Epithelial cell of prostate (primary cell): ENCODE measurements around the gene TRANK1.
A peak's percentile ranks its signal among the peaks of the same experiment; 100 is the strongest.

ENCODE experiments used
- DNase-seq: peaks from one replicate; pipeline ENCODE4 v3.0.0-alpha.2; 2011; ENCODE audit warnings: low read depth, low spot score
- H3K27ac ChIP-seq: fragments of 450-650 bp; 2 replicates; pipeline ENCODE4 v1.5.1; 2017; ENCODE audit warnings: mild to moderate bottlenecking

TRANK1 gene

DNA sequence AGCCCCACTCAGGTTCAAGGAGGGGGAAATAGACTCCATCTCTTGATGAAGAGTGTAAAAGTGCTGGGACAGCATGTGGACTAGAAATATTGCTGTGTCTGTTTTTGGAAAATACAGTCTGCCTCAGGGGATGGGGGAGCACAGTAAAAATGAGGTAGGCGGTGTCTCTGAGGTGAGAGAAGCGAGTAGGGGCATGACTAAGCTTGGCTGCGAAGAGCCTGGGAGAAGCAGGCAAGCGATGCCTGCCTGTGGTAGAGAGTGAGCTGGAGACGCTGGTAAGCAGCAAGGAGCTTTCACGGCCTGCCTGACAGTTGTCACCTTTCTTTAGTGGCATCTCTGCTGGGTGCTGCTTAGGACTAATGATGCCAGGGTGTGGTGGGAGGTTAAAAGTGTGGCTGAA lies 131.5 kb downstream of the TRANK1 start:
- peak; percentile 43 for DNase-seq
- H3K27ac ChIP-seq, result no peak overlapping the region

- no peak overlapping the region for H3K27ac ChIP-seq
- no peak for DNase-seq
Observed at GRCh38 chr3:36812240-36812639, 132.6 kb downstream of the TRANK1 start.

DNA sequence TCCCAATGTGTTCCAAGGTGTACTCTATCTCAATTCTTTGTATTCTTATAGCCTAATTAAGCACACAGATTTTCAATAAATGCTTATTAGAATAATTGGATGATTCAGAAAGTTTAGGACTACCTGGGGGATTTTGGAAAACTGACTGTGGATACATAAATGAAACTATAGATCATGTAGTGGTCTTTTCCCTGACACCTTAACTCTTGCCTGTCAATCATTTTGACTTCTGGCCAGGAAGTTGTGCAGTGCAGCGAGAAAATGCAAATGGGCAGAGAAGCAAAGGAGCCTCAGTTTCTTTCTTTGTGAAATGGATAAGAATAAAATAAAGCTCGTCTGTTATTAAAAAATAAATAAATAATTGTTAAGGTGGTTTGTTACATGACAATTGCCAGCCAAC lies 133.1 kb downstream of the TRANK1 start:
- DNase-seq, result no peak
- no peak overlapping the region for H3K27ac ChIP-seq

DNA sequence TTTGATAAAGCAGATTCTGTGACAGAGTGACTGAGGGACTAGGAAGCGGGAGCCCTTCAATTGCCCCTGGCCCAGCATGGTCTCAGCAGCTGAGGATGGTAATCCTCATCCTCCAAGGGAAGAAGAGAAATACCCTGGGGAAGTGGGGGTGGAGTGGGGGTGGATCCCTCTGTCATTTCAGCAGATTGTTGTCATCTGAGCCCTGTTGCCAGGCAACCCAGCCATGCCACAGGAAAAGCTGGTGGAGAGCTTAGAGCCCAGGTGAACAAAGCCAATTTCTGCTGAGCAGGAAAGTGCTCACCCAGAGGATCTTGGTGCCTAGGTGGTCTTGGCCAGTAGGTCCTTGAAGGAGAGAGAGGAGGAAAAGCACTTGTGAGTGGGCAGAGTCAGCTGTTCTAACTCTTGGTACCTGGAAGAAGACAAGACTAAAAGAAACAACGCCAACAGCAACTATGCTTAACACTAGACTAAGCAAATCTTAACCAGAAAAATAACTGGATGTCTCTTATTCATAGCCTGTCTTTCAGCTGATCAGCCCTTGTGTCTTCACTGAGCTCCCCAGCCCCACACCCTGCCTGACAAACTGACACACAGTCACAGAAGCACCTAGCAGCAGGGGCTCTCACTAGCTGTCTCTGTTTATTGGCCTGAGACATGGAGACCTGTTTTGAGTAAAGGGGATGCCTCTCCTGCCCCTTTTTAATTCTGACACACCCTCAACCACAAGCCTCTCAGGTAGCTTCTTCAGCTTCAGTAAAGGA lies 140.4 kb downstream of the TRANK1 start:
- H3K27ac ChIP-seq, result no peak overlapping the region
- no peak for DNase-seq

DNA sequence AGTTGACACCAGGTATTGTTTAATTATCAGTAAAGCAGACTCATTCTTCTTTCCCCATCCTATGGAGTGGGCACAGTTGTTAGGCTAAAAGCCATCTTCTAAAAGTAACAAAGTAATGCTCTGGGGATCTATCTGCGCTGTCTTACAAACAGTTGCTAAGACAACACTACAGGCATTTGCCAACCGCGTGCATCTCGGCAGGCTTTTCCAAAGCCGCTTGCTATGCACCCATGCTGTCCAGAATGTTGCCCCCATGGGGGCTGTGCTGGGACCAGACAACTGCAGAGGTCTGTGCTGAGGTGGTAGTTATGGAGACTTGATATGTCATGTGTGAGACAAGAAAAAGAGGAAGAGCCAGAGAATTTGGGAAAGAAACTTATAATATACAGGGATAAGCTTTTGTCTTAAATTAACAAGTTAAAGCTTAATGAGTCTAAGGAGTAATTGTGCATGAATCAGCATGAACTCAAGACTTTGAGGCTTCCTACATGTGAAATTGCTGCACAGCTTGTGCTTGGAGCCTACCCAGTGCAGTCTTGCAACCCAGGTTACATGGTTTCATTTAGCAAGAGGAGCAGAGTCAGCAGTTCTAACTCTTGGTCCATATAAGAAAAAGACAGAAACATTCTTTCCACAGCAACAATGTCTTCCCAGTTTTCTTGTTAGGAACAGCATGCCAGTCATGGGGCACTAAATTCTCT lies 141.6 kb downstream of the TRANK1 start:
- H3K27ac ChIP-seq, result no peak overlapping the region
- no peak for DNase-seq

- no peak overlapping the region for H3K27ac ChIP-seq
- no peak for DNase-seq
Observed at GRCh38 chr3:36800533-36801116, 144.2 kb downstream of the TRANK1 start.

DNA sequence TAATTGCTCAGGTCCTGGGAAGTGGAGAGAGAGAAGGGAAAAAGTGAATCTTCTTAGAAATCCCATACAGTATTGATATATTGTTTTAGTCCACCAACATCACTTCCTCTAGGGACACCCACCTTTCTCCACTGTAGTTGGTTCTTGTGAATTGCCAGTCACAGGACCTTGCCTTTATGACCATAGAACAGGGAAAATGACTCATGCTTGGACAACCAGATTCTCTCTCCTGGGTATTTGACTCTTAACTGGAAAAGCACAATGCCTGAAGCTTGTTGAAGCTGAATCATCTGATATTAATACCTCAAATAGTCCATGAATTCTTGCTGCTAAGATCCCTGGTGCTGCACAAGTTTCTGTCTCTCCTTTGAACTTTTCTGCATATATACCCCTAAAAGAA lies 148.0 kb downstream of the TRANK1 start:
- no peak overlapping the region for H3K27ac ChIP-seq
- peak; percentile 16 for DNase-seq

DNA sequence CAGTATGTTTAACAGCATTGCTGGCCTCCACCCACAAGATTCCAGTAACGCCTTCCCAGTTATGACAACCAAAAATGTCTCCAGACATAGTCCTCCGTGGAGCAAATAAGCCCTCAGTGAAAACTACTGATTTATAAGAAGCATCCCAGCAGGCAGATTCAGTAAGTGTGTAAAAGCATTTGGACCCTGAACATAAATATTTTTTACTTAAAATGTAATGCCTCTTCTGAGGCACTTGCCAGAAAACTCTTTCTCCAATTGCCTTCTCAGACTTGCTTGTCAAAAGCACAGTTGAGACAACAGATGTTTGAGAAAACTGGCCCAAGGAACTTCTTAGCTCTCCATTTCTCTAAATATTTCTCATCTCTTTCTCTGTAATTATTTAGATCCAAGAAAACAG lies 148.7 kb downstream of the TRANK1 start:
- H3K27ac ChIP-seq, result no peak overlapping the region
- DNase-seq, result no peak

DNA sequence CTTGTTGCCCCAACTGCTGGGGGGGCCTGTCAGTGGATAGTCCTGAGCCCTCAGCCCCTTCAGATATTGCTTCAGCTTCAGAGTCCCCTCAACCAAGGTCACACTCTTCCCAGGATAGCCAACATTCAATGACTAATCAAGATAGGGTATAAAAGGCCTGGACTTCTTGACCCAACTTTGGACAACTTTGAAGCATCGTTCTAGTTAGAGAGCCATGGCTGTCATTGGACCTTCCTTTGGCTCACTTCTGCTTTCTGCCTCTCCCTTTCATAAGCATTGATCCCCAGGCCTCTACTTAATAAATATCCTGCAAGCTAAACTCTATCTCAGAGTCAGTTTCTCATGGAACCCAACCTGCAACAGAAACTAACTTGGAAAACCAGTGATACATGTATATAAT lies 149.2 kb downstream of the TRANK1 start:
- no peak for DNase-seq
- no peak overlapping the region for H3K27ac ChIP-seq

DNA sequence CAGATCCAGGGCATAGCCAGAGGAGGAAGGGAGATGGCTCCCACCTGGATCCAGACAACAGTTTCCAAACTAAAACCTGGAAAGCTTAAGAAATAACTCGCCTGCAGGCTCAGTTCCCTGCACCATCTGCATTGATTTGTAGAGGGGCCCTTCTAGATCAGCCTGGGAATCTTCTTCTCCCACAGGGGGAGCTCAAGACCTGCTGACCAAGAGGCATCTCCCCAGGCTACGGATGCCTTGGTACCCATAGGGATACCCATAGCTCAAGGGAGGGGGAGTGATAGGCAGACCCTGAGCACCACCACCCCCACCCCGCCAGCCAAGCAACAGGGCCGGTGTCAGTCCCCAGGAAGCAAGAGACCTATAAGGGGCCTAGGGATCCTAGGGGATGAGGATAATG lies 152.5 kb downstream of the TRANK1 start:
- DNase-seq, result no peak
- H3K27ac ChIP-seq, result no peak overlapping the region

- DNase-seq, result no peak
- no peak overlapping the region for H3K27ac ChIP-seq
Observed at GRCh38 chr3:36790765-36791164, 154.1 kb downstream of the TRANK1 start.

DNA sequence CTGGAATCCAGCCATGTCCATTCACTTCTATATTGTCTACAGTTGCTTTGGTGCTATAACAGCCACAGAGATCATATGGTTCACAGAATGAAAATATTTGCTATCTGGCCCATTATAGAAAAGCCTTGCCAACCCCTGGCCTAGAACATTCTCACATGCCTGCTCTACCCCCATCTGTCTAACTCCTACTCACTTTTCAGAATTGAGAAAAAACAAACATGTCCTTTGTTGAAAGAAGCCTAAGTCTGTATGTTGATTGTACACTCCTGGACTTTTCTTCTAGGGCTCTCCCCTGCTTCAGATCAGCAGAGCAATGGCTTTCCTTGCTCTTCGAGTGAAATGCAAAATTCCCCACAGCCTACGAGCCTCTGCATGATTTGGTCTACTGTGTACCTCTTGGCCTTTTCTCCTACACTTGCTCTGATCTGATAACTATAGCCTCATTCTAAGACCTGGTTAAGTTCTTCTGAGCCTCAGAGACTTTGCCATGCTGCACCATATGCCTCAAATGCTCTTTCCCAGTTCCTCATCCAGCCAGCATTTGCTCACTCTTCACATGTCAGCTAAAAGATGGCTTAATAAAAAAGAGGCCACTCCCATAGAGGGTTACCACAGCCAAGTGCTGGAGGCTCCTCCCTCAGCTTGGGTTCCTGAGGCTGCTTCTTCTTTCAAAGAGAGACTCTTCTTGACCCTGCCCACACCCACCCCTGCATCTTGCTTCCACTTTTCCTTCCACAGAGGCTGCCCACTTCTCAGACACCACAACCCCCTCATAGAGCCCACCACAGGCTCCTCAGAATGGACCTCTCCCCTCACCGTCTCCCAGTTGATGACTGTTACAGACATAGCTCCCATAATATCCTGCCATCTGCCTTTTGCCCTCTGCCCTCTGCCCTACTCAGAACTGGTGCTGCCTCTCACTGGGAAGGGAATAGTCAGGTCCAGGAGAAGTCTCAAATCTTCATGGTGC lies 157.6 kb downstream of the TRANK1 start:
- no peak for DNase-seq
- no peak overlapping the region for H3K27ac ChIP-seq

DNA sequence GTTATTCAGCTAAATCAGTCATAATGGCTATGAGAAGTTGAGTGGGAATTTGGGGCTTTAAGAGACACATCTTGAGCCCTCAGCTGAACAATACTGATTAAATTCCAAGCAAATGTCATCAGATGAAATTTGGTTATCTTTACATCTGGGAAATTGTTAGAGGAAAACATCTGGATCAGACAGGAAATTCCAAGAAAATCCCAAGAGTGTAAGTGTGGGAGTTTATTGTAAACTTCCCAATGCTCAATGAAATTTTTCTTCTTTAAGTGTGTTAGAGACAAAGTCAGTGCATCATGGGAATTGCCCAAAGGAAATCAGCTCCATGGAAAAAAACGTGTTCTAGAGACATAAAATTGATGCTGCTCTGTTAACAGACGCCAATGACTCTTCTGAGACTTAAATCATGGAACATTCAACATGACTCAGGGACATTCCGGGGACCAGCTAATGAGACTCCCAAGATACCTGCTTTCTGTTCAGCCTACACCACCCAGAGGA lies 160.7 kb downstream of the TRANK1 start:
- H3K27ac ChIP-seq, result no peak overlapping the region
- DNase-seq, result no peak

- H3K27ac ChIP-seq, result no peak overlapping the region
- DNase-seq, result no peak
Observed at GRCh38 chr3:36777424-36778218, 167.2 kb downstream of the TRANK1 start.
